Mononuclear cell (primary cell): Measurements from ENCODE around the gene GNAO1. TPM values are rescaled to one million over a fixed set of nuclear protein-coding genes. Genes with fewer than 3 reads are reported as not detected.
"Not testable (repeated sequence)": the region's sequence is repeated elsewhere in the genome, so short reads cannot be mapped to it uniquely, and the experiment has no call there.

Experiments
- H3K27me3 ChIP-seq: 2 replicates; pipeline ENCODE4 v1.6.0; 2011; ENCODE audit warnings: low read length, control low read depth; ENCODE audit not compliant: insufficient read depth
- H3K4me1 ChIP-seq: 2 replicates; pipeline ENCODE4 v1.5.1; 2011; ENCODE audit warnings: mild to moderate bottlenecking, low read length, control low read depth; ENCODE audit not compliant: insufficient read depth
- H3K4me3 ChIP-seq: 2 replicates; pipeline ENCODE4 v1.5.1; 2011; ENCODE audit warnings: mild to moderate bottlenecking, low read length, moderate library complexity
- H3K9me3 ChIP-seq: 2 replicates; pipeline ENCODE4 v1.5.1; 2011; ENCODE audit warnings: low read depth, mild to moderate bottlenecking, control low read depth, low read length
- total RNA-seq: library from RNA; depleted of rRNA; stranded (reverse); fragments of >200 nt; gene quantifications from one replicate; pipeline ENCODE4 v1.2.3, GENCODE V29; 2012

The GNAO1 gene
- total RNA-seq, 1 donor = 0.84 TPM

DNA sequence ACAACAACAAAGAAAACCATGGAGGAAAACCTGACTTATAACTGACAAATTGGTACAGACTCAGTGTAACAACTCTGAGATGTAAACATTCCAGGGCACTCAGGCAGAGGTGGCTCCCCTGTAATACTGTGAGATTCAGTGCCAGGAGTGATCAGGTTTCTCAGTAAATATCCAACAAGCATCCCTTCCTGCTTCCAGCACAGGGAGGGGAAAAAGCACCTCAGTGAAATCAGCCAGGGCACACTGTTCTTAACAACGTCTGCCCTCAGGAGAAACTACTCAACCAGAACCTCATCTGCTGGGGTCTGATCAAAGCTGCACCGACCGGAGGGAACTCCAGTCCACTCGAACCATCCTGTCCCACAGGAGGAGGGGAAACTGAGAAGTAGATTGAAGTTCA, 181.7 kb downstream of the GNAO1 start:
- Histone ChIP-seq H3K27me3 (no peaks in the 10 kb centered on the region), H3K4me1 (peaks cover 7% of the 10 kb centered on the region), H3K9me3 (no peaks in the 10 kb centered on the region), H3K4me3 (no peak overlapping the region)

DNA sequence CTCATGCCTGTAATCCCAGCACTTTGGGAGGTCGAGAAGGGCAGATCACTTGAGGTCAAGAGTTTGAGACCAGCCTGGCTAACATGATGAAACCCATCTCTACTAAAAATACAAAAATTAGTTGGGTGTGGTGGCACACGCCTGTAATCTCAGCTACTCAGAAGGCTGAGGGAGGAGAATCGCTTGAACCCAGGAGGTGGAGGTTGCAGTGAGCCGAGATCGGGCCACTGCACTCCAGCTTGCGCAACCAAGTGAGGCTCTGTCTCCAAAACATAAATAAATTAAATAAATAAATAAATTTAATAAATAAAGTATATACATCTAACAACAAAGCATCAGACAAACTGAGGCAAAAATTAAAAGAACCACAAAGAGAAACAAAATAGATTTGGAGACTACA, 184.5 kb downstream of the GNAO1 start:
- not testable (repeated sequence) for H3K4me3 ChIP-seq, H3K9me3 ChIP-seq, H3K4me1 ChIP-seq, H3K27me3 ChIP-seq

DNA sequence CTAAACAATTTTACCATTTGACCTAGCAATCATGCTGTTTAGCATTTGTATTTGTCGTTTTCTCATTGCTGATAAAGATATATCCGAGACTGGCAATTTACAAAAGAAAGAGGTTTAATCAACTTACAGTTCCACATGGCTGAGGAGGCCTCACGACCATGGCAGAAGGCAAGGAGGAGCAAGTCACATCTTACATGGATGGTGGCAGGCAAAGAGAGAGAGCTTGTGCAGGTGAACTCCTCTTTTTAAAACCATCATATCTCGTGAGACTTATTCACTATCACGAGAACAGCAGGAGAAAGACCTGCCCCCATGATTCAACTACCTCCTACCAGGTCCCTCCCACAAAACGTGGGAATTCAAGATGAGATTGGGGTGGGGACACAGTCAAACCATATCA, 187.8 kb downstream of the GNAO1 start:
- not testable (repeated sequence) for H3K4me3 ChIP-seq, H3K27me3 ChIP-seq, H3K4me1 ChIP-seq
- H3K9me3 ChIP-seq = peaks cover 10% of the 10 kb centered on the region

DNA sequence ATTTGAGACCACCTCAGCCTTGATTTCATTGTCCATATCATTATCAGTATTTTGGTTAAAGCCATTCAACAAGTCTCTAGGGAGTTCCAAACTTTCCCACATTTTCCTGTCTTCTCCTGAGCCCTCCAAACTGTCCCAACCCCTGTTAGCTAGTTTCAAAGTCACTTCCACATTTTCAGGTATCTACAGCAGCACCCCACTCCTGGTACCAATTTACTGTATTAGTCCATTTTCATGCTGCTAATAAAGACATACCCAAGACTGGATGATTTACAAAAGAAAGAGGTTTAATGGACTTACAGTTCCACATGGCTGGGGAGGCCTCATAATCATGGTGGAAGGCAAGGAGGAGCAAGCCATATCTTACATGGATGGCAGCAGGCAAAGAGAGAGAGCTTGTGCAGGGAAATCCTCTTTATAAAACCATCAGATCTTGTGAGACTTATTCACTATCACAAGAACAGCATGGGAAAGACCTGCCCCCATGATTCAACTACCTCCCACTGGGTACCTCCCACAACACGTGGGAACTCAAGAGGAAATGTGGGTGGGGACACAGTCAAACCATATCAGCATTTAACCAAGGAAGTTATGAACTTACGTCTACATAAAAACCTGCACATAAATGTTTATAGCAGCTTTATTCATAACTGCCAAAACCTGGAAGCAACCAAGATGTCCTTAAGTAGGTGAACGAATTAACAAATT, 189.6 kb downstream of the GNAO1 start:
- H3K9me3 ChIP-seq = peaks cover 10% of the 10 kb centered on the region
- H3K4me1 ChIP-seq, H3K4me3 ChIP-seq: not testable (repeated sequence)

DNA sequence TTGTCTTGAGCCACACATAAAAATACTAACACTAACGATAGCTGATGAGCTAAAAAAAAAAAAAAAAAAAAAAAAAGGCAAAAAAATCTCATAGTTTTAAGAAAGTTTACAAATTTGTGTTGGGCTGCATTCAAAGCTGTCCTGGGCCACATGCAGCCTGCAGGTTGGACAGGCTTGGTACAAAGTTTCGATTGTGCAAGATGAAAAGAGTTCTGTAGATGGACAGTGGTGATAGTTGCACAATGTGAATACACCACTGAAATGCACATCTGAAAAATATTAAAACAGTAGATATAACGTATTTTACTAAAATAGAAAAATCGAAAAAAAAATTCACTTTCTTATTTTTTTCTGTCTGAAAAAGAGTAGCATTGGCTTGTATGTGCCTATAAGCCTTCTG, 191.2 kb downstream of the GNAO1 start:
- H3K4me1 ChIP-seq = no peaks in the 10 kb centered on the region
- peaks cover 10% of the 10 kb centered on the region for H3K9me3 ChIP-seq
- no peak overlapping the region for H3K4me3 ChIP-seq
- no peaks in the 10 kb centered on the region for H3K27me3 ChIP-seq

More for the DNA sequence above, 189.6 kb downstream of the GNAO1 start:
- H3K27me3 ChIP-seq = not testable (repeated sequence)

DNA sequence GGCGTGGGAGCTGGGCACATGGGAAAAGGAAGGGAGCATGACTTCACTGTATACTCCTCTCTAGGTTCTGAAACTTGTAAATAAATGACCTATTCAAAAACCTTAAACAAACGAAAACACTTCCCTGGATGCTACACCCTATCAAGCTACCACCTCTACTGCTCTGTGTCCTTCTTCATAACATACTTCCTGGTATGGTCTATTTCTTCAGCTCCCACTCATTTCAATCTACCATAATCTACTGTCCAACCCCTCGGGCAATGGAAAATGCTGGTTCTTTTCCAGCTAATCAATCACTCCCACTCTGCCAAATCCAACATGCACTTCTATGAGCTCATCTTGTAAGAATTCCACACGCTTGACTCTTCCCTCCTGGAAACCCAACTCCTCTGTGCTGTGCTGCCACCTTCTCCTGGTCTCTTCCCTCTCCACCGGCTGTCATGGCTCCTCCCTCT, 191.6 kb downstream of the GNAO1 start:
- Histone ChIP-seq H3K9me3 (peaks cover 10% of the 10 kb centered on the region), H3K4me1 (no peaks in the 10 kb centered on the region), H3K4me3 (no peak overlapping the region), H3K27me3 (no peaks in the 10 kb centered on the region)

DNA sequence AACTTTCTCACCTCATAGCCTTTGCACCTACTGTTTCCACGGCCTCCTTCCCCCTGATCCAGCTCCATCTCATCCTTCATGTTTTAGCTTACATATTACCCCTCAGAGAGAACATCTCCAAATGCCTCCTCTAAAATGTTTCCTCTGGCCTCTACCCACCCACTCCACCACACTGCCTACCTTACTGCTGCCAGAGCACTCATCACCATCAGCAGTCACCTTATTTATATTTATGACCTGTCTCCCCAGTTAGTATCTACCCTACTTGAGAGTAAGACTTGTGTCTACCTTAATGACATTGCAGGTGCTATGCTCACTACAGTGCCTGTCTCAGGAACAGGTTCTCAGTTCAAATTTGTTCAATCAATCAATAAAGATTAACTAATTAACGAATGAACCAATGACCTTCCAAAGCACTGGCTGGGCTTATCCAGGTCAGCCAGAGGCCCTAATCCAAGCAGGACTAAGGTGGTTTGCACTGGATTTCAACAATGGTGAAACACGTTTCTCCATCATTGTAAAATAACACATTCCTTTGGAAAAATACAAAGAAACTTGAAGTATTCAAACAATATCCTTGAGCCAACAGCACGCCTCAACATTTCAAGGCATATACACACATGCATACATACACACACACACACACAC, 192.9 kb downstream of the GNAO1 start:
- no peaks in the 10 kb centered on the region for H3K4me1 ChIP-seq
- H3K9me3 ChIP-seq = peaks cover 10% of the 10 kb centered on the region
- no peaks in the 10 kb centered on the region for H3K27me3 ChIP-seq
- H3K4me3 ChIP-seq = no peak overlapping the region

DNA sequence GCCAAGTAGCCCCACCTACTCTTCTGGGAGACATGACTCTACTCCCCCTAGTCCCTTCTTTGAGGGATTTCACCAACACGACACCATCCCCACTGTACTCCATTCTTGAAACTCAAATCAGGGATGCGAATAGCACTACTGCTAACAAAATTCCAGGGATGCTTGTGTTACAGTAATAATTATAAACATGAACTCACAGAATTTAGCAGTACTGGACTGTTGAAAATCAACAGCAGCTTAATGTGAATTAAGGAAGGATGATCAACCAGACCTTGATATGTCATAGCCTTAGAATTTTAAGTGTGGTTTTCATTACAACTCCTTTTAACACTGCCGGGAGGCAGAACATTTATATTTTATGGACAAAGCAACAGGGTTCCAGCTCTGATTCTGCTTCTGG, 196.1 kb downstream of the GNAO1 start:
- no peaks in the 10 kb centered on the region for H3K4me1 ChIP-seq
- no peak overlapping the region for H3K4me3 ChIP-seq
- no peaks in the 10 kb centered on the region for H3K27me3 ChIP-seq
- H3K9me3 ChIP-seq = no peaks in the 10 kb centered on the region

DNA sequence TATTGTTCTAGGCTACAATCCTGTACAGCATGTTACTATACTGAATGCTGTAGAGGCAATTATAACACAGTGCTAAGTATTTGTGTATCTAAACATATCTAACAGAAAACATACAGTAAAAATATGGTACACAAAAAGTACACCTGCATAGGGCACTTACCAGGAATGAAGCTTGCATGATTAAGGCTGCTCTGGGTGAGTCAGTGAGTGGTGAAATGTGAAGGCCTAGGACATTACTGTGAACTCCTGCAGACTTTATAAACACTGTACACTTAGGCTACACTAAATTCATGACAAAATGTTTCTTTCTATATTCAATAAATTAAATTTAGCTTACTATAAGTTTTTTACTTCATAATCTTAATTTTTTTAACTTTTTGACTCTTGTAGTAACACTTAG, 196.9 kb downstream of the GNAO1 start:
- H3K4me1 ChIP-seq = no peaks in the 10 kb centered on the region
- no peaks in the 10 kb centered on the region for H3K27me3 ChIP-seq
- H3K9me3 ChIP-seq = no peaks in the 10 kb centered on the region
- H3K4me3 ChIP-seq = no peak overlapping the region

DNA sequence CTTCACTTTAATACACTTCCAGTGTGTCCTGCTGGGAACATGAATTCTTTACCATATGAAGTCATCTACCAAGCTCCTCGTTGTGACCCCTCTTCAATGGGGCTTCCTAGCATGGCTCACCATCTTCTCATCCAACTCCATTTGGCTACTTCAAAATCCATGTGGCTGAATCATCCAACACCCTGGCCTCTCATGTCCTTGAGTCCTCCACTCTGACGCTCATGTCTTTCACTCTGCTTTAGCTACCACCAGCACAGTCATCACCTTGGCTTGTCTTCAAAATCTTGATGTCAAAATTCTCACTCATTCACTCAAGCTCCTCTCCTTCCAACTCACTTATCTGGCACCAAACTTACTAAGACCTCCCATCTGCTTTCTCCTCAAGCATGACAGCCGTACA, 198.3 kb downstream of the GNAO1 start:
- H3K4me1 ChIP-seq = no peaks in the 10 kb centered on the region
- no peak overlapping the region for H3K4me3 ChIP-seq
- H3K9me3 ChIP-seq = no peaks in the 10 kb centered on the region
- no peaks in the 10 kb centered on the region for H3K27me3 ChIP-seq

DNA sequence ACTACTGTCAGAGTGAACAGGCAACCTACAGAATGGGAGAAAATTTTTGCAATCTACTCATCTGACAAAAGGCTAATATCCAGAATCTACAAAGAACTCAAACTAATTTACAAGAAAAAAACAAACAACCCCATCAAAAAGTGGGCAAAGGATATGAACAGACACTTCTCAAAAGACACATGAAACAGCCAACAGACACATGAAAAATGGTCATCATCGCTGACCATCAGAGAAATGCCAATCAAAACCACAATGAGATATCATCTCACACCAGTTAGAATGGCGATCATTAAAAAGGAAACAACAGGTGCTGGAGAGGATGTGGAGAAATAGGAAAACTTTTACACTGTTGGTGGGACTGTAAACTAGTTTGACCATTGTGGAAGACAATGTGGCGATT, 205.4 kb downstream of the GNAO1 start:
- H3K27me3 ChIP-seq, H3K9me3 ChIP-seq, H3K4me3 ChIP-seq, H3K4me1 ChIP-seq: not testable (repeated sequence)

DNA sequence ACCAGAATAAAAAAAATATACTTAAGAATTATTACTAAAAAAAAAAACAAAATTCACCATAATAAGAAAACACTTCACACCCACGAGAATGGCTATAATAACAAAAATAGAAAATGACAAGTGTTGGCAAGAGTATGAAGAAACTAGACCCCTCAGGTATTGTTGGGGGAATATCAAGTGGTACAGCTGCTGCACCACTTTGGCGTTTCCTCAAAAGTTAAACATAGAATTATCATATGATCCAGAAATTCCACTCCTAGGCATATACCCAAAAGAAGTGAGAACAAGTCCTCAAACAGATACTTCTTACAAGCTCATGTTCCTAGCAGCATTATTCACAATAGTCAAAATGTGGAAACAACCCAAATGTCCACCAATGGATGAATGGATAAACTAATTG, 207.8 kb downstream of the GNAO1 start:
- H3K27me3 ChIP-seq = no peaks in the 10 kb centered on the region
- H3K4me1 ChIP-seq = no peaks in the 10 kb centered on the region
- H3K4me3 ChIP-seq = no peak overlapping the region
- H3K9me3 ChIP-seq = no peaks in the 10 kb centered on the region

DNA sequence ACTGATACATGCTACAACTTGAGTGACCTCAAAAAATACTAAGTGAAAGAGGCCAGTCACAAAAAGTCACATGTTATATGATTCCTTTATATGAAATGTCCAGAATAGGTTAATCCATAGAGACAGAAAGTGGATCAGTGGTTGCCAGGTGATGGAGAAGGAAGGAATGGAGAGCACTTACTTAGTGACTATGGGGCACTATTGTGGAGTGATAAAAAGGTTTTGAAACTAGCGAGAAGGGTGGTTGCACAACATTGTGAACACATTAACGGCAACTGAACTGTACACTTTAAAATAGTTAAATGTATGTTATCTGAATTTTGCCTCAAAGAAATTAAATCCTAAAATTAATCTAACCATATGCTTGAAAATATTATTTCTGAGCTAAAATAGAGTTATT, 208.2 kb downstream of the GNAO1 start:
- Histone ChIP-seq H3K4me3 (no peak overlapping the region), H3K27me3 (no peaks in the 10 kb centered on the region), H3K9me3 (no peaks in the 10 kb centered on the region), H3K4me1 (no peaks in the 10 kb centered on the region)

DNA sequence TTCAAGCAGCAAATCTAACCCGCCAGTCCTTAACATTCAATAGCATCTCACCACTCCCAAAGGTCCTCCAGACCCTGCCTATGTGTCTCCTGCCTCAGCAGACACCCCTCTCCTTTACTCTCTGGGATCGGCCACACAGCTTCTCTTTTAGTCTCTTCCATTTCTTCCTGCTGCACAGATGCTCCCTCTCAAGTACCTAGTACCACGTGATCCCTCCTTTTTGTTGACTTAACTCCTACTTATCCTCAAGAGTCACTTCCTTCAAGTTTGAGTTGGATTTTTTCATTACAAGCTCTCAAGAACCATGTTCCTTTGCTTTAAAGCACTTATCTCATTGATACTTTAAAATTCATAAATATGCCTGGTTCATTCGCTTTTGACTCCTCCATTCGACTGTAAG, 209.2 kb downstream of the GNAO1 start:
- Histone ChIP-seq H3K4me1 (no peaks in the 10 kb centered on the region), H3K27me3 (no peaks in the 10 kb centered on the region), H3K9me3 (no peaks in the 10 kb centered on the region), H3K4me3 (no peak overlapping the region)

DNA sequence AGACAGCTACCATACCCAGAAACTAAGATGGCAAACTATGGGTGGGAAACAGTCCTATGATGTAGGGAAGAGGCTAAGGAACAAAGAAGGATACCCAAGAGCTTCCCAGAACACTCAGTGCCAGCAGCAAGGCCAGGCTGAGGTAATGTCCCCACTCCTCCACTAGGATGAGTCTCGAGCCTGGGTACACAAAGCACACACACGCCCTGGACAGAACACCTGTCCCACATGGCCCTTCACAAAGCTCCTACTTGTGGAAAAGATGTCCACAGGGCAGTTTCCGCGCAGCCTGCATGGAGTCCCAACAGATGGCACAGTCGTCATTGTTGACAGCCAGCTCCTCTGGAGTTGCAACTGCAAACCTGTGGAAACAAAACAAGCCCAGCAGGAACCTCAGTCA, 210.2 kb downstream of the GNAO1 start:
- no peaks in the 10 kb centered on the region for H3K27me3 ChIP-seq
- no peaks in the 10 kb centered on the region for H3K9me3 ChIP-seq
- no peak overlapping the region for H3K4me3 ChIP-seq
- no peaks in the 10 kb centered on the region for H3K4me1 ChIP-seq
